Right lobe of liver (tissue), 6 donors: ENCODE results near the gene C5orf22. TPM values are rescaled to one million over a fixed set of nuclear protein-coding genes. Genes with fewer than 3 reads are reported as not detected.
A peak's percentile ranks its signal among the peaks of the same experiment; 100 is the strongest.

Experiments used
- ATAC-seq, 4 donors: fragments of 200-7000 bp; cut with Tn5 transposase; one replicate each; pipeline ENCODE4 v1.9.1; 2020; ENCODE audit warnings: mild to moderate bottlenecking in 4 of 4, moderate library complexity in 4 of 4
- DNase-seq, 3 donors: peaks; one replicate each; pipeline ENCODE4 v3.0.0-alpha.2; 2020
- H3K27ac ChIP-seq, 3 donors: fragments of 200-600 bp; one replicate each; pipeline ENCODE4 v1.8.0; 2022
- H3K27me3 ChIP-seq, 2 donors: fragments of 200-600 bp; one replicate each; pipeline ENCODE4 v1.8.0; 2022
- H3K36me3 ChIP-seq, 4 donors: fragments of 200-600 bp; sonication (generic) in 1 of 4; one replicate each; pipeline versions ENCODE4 v1.5.1 to v1.8.0; 2017 to 2022; ENCODE audit warnings: control low read depth in 1 of 4
- H3K4me1 ChIP-seq, 4 donors: fragments of 200-600 bp; sonication (generic) in 1 of 4; one replicate each; pipeline versions ENCODE4 v1.5.1 to v1.8.0; 2017 to 2022; ENCODE audit warnings: control low read depth in 1 of 4
- H3K4me3 ChIP-seq, 3 donors: fragments of 200-600 bp; one replicate each; pipeline ENCODE4 v1.8.0; 2022
- H3K9me3 ChIP-seq, 4 donors: fragments of 200-600 bp; sonication (generic) in 1 of 4; one replicate each; pipeline versions ENCODE4 v1.5.1 to v1.8.0; 2017 to 2022; ENCODE audit warnings: control low read depth in 1 of 4
- POLR2A ChIP-seq: fragments of 450-650 bp; IDR thresholded peaks from one replicate; pipeline ENCODE4 v1.6.1; 2017; ENCODE audit warnings: antibody characterized with exemption, mild to moderate bottlenecking
- WGBS: methylation state at CpG from one replicate; pipeline ENCODE4 v1.1.6; 2018; ENCODE audit warnings: low coverage, low lambda C conversion rate; ENCODE audit not compliant: insufficient coverage; ENCODE audit errors: missing lambda C conversion rate; 5-methylcytosine and 5-hydroxymethylcytosine counted together
- intact Hi-C, 2 donors: fragments of 100-400 bp; cut with DNase I; formaldehyde crosslinking; loops; one replicate each; pipeline versions ENCODE4 v1.11.2 to v1.14.1; 2022
- total RNA-seq, 6 experiments: library from RNA; depleted of rRNA in 2 of 6; stranded (reverse); fragments of >200 nt in 2 of 6; fragmentation: NEBNext Ultra II Directional in 3 of 6; extraction: Animal tissue kit (Norgen Biotek cat#: 25700) in 3 of 6; gene quantifications; one replicate each; pipeline versions ENCODE4 v1.1.0 to v1.2.4, GENCODE V29; 2016 to 2023
- TF ChIP-seq, protein P1 (sequence below), 4 donors: fragments of 200-600 bp in 3 of 4; fragments of 450-650 bp in 1 of 4; IDR thresholded peaks; one replicate each; pipeline versions ENCODE4 v1.5.1 to v1.8.0; 2016 to 2022; ENCODE audit warnings: antibody characterized with exemption in 4 of 4, mild to moderate bottlenecking in 2 of 4
- donor health status: DM: no; HTN: yes; CAD: no.
- donor health status: DM: no; HTN: no; CAD: no.
- donor health status: DM: no; HTN: no; CAD: no.
- donor health status: DM: no; HTN: yes; CAD: no.
- donor health status: DM: no; HTN: yes; CAD: no.

C5orf22 gene
- total RNA-seq, 6 experiments from 2014 or later: 8.5 to 11.2 (median 9.7) TPM

DNA sequence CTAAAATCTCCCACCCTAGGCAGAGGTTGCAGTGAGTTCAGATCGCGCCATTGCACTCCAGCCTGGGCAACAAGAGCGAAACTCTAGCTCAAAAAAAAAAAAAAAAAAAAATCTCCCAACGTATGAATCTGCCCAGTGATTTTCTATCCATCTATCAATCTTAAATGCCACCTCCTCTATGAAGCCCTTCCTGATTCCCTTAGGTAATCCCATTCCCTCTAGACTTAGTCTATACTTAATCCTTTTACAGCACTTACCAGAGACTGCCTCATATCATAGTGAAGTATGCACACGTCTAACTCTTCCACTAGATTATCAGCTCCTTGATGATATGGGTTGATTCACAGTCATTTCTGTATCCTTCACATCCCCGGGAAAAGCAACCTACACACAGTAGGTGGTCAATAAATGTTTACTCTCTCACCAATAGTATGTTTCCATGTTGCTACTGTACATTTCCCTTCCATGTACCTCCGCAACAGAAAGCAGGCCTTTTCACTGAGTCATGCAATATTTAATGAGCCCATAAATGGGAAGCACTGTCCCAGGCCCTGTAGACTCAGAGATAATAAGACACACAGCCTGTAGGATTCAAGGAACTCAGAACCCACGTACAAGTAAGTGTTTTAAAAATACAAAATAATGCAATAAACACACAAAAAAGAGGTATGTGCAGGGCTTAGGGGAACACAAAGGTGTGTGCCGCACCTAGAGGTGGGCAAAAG is 1.4 kb upstream of the C5orf22 start:
- DNase-seq (no peak), ATAC-seq (no peak)
- Histone ChIP-seq H3K36me3 (peaks cover 0 to 46% (median 12%) of the 10 kb centered on the region in 4 donors), H3K4me3 (peak overlapping the region; percentile 70 to 81 (median 75)), H3K27me3 (no peaks in the 10 kb centered on the region), H3K27ac (no peak overlapping the region), H3K9me3 (no peaks in the 10 kb centered on the region), H3K4me1 (peaks cover 0 to 20% (median 8%) of the 10 kb centered on the region in 4 donors)
- 63% methylated on average over 9 of the region's 9 CpGs for WGBS
- TF ChIP-seq, protein P1, sequence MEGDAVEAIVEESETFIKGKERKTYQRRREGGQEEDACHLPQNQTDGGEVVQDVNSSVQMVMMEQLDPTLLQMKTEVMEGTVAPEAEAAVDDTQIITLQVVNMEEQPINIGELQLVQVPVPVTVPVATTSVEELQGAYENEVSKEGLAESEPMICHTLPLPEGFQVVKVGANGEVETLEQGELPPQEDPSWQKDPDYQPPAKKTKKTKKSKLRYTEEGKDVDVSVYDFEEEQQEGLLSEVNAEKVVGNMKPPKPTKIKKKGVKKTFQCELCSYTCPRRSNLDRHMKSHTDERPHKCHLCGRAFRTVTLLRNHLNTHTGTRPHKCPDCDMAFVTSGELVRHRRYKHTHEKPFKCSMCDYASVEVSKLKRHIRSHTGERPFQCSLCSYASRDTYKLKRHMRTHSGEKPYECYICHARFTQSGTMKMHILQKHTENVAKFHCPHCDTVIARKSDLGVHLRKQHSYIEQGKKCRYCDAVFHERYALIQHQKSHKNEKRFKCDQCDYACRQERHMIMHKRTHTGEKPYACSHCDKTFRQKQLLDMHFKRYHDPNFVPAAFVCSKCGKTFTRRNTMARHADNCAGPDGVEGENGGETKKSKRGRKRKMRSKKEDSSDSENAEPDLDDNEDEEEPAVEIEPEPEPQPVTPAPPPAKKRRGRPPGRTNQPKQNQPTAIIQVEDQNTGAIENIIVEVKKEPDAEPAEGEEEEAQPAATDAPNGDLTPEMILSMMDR (IDR thresholded peaks at IDR 0.05): no peak
- TF ChIP-seq POLR2A: no peak
- intact Hi-C loops: no loop called here

DNA sequence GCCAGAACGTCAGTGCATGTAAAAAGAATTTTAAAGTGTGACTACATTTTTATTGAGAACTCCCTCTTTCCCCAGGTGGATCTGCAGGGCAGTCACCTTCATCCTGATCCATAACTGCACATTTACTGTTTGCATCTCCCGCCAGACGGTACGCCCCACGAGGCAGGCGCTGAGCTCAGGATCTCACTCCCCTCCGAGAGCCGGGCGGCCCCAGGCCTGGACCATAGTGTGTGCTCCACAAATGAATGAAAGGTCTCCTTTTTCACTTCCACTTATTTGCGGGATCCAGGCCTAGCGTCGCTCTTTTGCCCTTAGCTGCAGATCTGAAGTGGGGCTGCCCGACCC is 586 bp upstream of the C5orf22 start:
- TF ChIP-seq, protein P1 (IDR thresholded peaks at IDR 0.05): no peak
- TF ChIP-seq POLR2A: no peak
- Histone ChIP-seq H3K27me3 (no peaks in the 10 kb centered on the region), H3K27ac (peak overlapping the region in 2 of 3 donors; percentile 35 to 44), H3K9me3 (no peaks in the 10 kb centered on the region), H3K4me1 (peaks cover 0 to 20% (median 8%) of the 10 kb centered on the region in 4 donors), H3K36me3 (peaks cover 0 to 48% (median 15%) of the 10 kb centered on the region in 4 donors), H3K4me3 (peak overlapping the region; percentile 70 to 81 (median 75))
- ATAC-seq (peak; percentile 33 to 47 (median 42)), DNase-seq (peak; percentile 39 to 60 (median 47))
- intact Hi-C loops: no loop called here
- 0% methylated on average over 13 of the region's 13 CpGs for WGBS

DNA sequence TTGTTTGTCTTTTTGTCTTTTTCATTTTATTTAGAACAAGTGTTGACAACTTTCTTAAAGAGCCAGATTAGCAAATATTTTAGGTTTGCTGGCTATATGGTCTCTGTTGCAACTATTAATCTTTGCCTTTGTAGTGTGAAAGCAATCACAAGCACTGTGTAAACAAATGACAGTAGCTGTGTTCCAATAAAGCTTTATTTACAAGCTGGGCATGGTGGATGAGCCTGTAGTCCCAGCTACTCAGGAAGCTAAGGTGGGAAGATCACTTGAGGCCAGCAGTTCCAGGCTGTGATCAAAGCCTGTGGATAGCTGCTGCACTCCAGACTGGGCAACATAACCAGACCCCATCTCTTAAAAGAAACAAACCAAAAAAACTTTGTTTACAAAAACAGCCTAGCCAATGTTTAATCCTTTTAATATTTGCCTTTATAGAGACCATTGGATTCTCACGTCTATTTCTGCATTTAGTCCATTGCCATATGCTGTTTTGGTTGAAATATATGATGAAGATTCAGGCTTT is 2.5 kb downstream of the C5orf22 start:
- Histone ChIP-seq H3K27me3 (no peaks in the 10 kb centered on the region), H3K4me3 (no peak overlapping the region), H3K4me1 (peaks cover 0 to 20% (median 8%) of the 10 kb centered on the region in 4 donors), H3K27ac (no peak overlapping the region), H3K36me3 (peaks cover 0 to 51% (median 7%) of the 10 kb centered on the region in 4 donors), H3K9me3 (no peaks in the 10 kb centered on the region)
- ATAC-seq: no peak
- WGBS: 88% methylated on average over 1 of the region's 1 CpG
- no peak for TF ChIP-seq POLR2A
- TF ChIP-seq, protein P1 (IDR thresholded peaks at IDR 0.05): no peak
- DNase-seq: no peak
- intact Hi-C loops: no loop called here

DNA sequence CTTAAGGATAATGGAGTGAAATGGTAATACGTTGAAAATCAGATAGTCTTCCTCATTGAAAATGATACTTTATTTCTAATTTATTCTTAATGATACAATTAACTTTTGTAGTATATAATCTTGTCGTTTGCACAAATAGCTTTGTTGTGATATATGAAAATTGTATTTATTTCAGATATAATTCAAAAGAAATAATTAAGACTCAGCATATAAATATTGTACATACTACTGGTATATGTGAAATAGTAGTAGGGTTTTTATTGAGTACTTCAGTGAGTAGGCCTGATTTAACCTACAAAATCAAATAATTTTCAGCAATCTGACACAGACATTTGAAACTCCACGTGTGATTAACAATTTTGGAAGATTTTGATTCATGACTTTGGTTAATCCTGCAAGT is 4.8 kb downstream of the C5orf22 start:
- H3K4me3 ChIP-seq: no peak overlapping the region
- no peak overlapping the region for H3K27ac ChIP-seq
- TF ChIP-seq POLR2A: no peak
- TF ChIP-seq, protein P1 (IDR thresholded peaks at IDR 0.05): no peak
- WGBS: 85% methylated on average over 3 of the region's 3 CpGs
- H3K36me3 ChIP-seq: peaks cover 0 to 72% (median 10%) of the 10 kb centered on the region in 4 donors
- no peaks in the 10 kb centered on the region for H3K27me3 ChIP-seq
- peaks cover 0 to 13% (median 4%) of the 10 kb centered on the region in 4 donors for H3K4me1 ChIP-seq
- H3K9me3 ChIP-seq: no peaks in the 10 kb centered on the region
- no peak for DNase-seq
- intact Hi-C loops: no loop called here
- no peak for ATAC-seq
